K562 (cell line): ENCODE measurements around the gene DENND1A. TPM values are rescaled to one million over a fixed set of nuclear protein-coding genes. Genes with fewer than 3 reads are reported as not detected.

Experiments
- ATAC-seq: fragments of 200-7000 bp; cut with Tn5 transposase; 3 replicates; pipeline ENCODE4 v1.9.1; 2020; ENCODE audit warnings: moderate library complexity
- BruUV-seq: library from RNA; stranded (reverse); fragments of 400-500 nt; replicated peaks from 2 replicates; lab custom pipeline; 2021; lab: Mats Ljungman, UMichigan
- CTCF ChIA-PET: fragments of 300-600 bp; formaldehyde crosslinking; extraction: SDS; loops from one replicate; lab custom pipeline; 2021; ENCODE audit warnings: low intra/inter-chr PET ratio; lab: Yijun Ruan, JAX
- POLR2A ChIA-PET: fragments of 300-600, 350-650 bp; sonication (Branson Sonifier 250); formaldehyde crosslinking; extraction: SDS; loops from one replicate; lab custom pipeline; 2021; ENCODE audit warnings: antibody characterized with exemption, inconsistent platforms; lab: Yijun Ruan, JAX
- DNase-seq, 4 experiments: peaks; one replicate each; pipeline versions ENCODE4 v3.0.0 to v3.0.0-alpha.2; 2011 to 2018; ENCODE audit warnings: low spot score in 3 of 4, mixed read lengths in 3 of 4; ENCODE audit errors: extremely low read depth in 1 of 4
- FAIRE-seq: peaks from 2 replicates; lab custom pipeline; 2011; peaks lifted over from hg19 to GRCh38; lab: Jason Lieb, UNC
- H2AFZ ChIP-seq: 2 replicates; pipeline ENCODE4 v1.6.0; 2011; ENCODE audit warnings: low read depth, low read length, control low read depth, inconsistent platforms
- H3K27ac ChIP-seq: fragments of 200-600 bp; 3 replicates; pipeline ENCODE4 v1.8.0; 2011; ENCODE audit warnings: low read depth, mild to moderate bottlenecking, control low read depth, inconsistent platforms, low read length, moderate library complexity, mixed read lengths; ENCODE audit errors: extremely low read depth
- H3K27me3 ChIP-seq, 2 experiments: fragments of 300-600 bp in 1 of 2; 2 replicates in 1 of 2; 3 replicates in 1 of 2; pipeline versions ENCODE4 v1.6.0 to v1.8.0; 2011; ENCODE audit warnings: inconsistent platforms in 2 of 2, low read length in 2 of 2, mild to moderate bottlenecking in 1 of 2, mixed read lengths in 1 of 2, moderate library complexity in 1 of 2; ENCODE audit not compliant: control insufficient read depth in 2 of 2, insufficient read depth in 2 of 2
- H3K36me3 ChIP-seq: fragments of 300-600 bp; 3 replicates; pipeline ENCODE4 v1.8.0; 2011; ENCODE audit warnings: mild to moderate bottlenecking, low read length, inconsistent platforms; ENCODE audit not compliant: control insufficient read depth, insufficient read depth
- H3K4me1 ChIP-seq, 2 experiments: fragments of 200-600 bp in 1 of 2; replicated peaks in 1 of 2; 2 replicates in 1 of 2; 3 replicates in 1 of 2; pipeline versions ENCODE4 v1.5.1 to v1.8.0; 2011; ENCODE audit warnings: inconsistent platforms in 2 of 2, low read length in 2 of 2, mild to moderate bottlenecking in 1 of 2, mixed read lengths in 1 of 2, moderate library complexity in 1 of 2; ENCODE audit not compliant: control insufficient read depth in 2 of 2, insufficient read depth in 2 of 2
- H3K4me2 ChIP-seq: 2 replicates; pipeline ENCODE4 v1.6.1; 2011; ENCODE audit warnings: low read length, control low read depth, inconsistent platforms, mixed read lengths; ENCODE audit not compliant: insufficient read depth
- H3K4me3 ChIP-seq: fragments of 200-600 bp; sonication (generic), shearing (Covaris generic); 2 replicates; pipeline ENCODE4 v1.5.1; 2016; ENCODE audit warnings: control low read depth, inconsistent platforms
- H3K79me2 ChIP-seq: fragments of 200-600 bp; 3 replicates; pipeline ENCODE4 v1.8.0; 2011; ENCODE audit warnings: low read length, inconsistent platforms; ENCODE audit not compliant: control insufficient read depth, insufficient read depth
- H3K9ac ChIP-seq, 2 experiments: 2 replicates each; pipeline versions ENCODE4 v1.6.0 to v1.6.1; 2011; ENCODE audit warnings: low read depth in 2 of 2, low read length in 2 of 2, control low read depth in 1 of 2, inconsistent platforms in 1 of 2, mild to moderate bottlenecking in 1 of 2, mixed read lengths in 1 of 2; ENCODE audit not compliant: insufficient read depth in 1 of 2
- H3K9me1 ChIP-seq: one replicate; pipeline ENCODE4 v1.6.0; 2011; ENCODE audit warnings: inconsistent platforms, mild to moderate bottlenecking, low read length, moderate library complexity; ENCODE audit not compliant: control insufficient read depth, insufficient read depth
- H3K9me3 ChIP-seq: replicated peaks from 2 replicates; pipeline ENCODE4 v1.5.1; 2011; ENCODE audit warnings: low read depth, low read length, inconsistent platforms; ENCODE audit not compliant: control insufficient read depth, insufficient read depth
- H4K20me1 ChIP-seq: replicated peaks from 2 replicates; pipeline ENCODE4 v1.6.1; 2011; ENCODE audit warnings: low read length, inconsistent platforms, mixed read lengths; ENCODE audit not compliant: control insufficient read depth, insufficient read depth
- BRD9 ChIP-seq: fragments of 450-650 bp; IDR thresholded peaks from 2 replicates; pipeline ENCODE4 v1.6.1; 2018; ENCODE audit warnings: low read depth; ENCODE audit not compliant: partially characterized antibody
- CAMTA2 ChIP-seq: fragments of 250-450 bp; sonication (Bioruptor Pico); conservative IDR thresholded peaks from 2 replicates; pipeline ENCODE4 v1.5.1; 2022
- CEBPB ChIP-seq: fragments of 450-650 bp; IDR thresholded peaks from 2 replicates; pipeline ENCODE4 v1.6.1; 2016; ENCODE audit warnings: missing genetic modification characterization, missing compliant biosample characterization
- FOXP1 ChIP-seq: sonication (generic); formaldehyde crosslinking; IDR thresholded peaks from 2 replicates; pipeline ENCODE4 v1.8.0; 2022; ENCODE audit warnings: mild to moderate bottlenecking, missing genetic modification reagents
- KAT7 ChIP-seq: sonication (generic); formaldehyde crosslinking; IDR thresholded peaks from 2 replicates; pipeline ENCODE4 v1.8.0; 2022; ENCODE audit warnings: missing genetic modification reagents, mild to moderate bottlenecking, borderline replicate concordance
- SMARCC2 ChIP-seq: fragments of 450-650 bp; IDR thresholded peaks from 2 replicates; pipeline ENCODE4 v1.6.1; 2017; ENCODE audit warnings: antibody characterized with exemption, moderate library complexity, mild to moderate bottlenecking, low read depth
- SMC3 ChIP-seq: conservative IDR thresholded peaks from 2 replicates; pipeline ENCODE4 v1.6.1; 2011; ENCODE audit warnings: low read depth, low read length, improper control_type of control experiment; ENCODE audit not compliant: insufficient read depth
- SOX6 ChIP-seq: fragments of 450-650 bp; IDR thresholded peaks from 2 replicates; pipeline ENCODE4 v1.6.1; 2014; ENCODE audit warnings: mild to moderate bottlenecking
- ZNF253 ChIP-seq: fragments of 250-450 bp; sonication (Bioruptor Pico); conservative IDR thresholded peaks from 2 replicates; pipeline ENCODE4 v1.6.1; 2021; ENCODE audit warnings: mild to moderate bottlenecking
- ZNF384 ChIP-seq: IDR thresholded peaks from 2 replicates; pipeline ENCODE4 v1.6.1; 2012; ENCODE audit warnings: low read depth, low read length, improper control_type of control experiment
- ZNF589 ChIP-seq: fragments of 200-800 bp; sonication (Bioruptor generic); IDR thresholded peaks from 2 replicates; pipeline ENCODE4 v1.6.1; 2016; ENCODE audit warnings: low read depth, missing genetic modification characterization, missing compliant biosample characterization
- WGBS: fragments of 100-300 bp; shearing (Covaris generic); methylation state at CpG from one replicate; pipeline ENCODE4 v1.1.6; 2016; ENCODE audit warnings: low coverage, mixed read lengths; ENCODE audit not compliant: insufficient coverage; ENCODE audit errors: missing lambda C conversion rate; 5-methylcytosine and 5-hydroxymethylcytosine counted together
- in situ Hi-C: fragments of 300-500 bp; cut with MboI; formaldehyde crosslinking; loops from 4 replicates; pipeline ENCODE4 v1.15.0; 2018; ENCODE audit warnings: inconsistent platforms, mixed read lengths
- intact Hi-C: fragments of 100-400 bp; cut with micrococcal nuclease; formaldehyde crosslinking; loops from 2 replicates; pipeline ENCODE4 v1.14.2; 2022
- polyA plus RNA-seq, 8 experiments: library from polyadenylated mRNA; depleted of rRNA in 4 of 8; stranded (reverse) in 5 of 8; unstranded in 3 of 8; fragments of >200 nt; fragmentation: Nextera tagmentation in 2 of 8; fragmentation: Illumina TruSeq in 1 of 8; extraction: Ambion mirVana in 2 of 8; extraction: Trizol in 1 of 8; gene quantifications; 2 replicates each; pipeline versions ENCODE4 v1.2.1 to v1.2.3, GENCODE V29; 2011 to 2014; ENCODE audit warnings: inconsistent platforms in 1 of 8, missing spikeins in 1 of 8
- total RNA-seq, 7 experiments: library from RNA; depleted of rRNA in 6 of 7; stranded (reverse); fragments of >200 nt in 6 of 7; fragmentation: Illumina TruSeq in 2 of 7; extraction: Trizol in 2 of 7; gene quantifications; 2 replicates each; pipeline versions ENCODE4 v1.2.1 to v1.2.3, GENCODE V29; 2011 to 2021; ENCODE audit warnings: low replicate concordance in 1 of 7
- TF ChIP-seq, protein P1 (sequence below): fragments of 200-800 bp; sonication (Bioruptor generic); IDR thresholded peaks from 2 replicates; pipeline ENCODE4 v1.6.1; 2016; ENCODE audit warnings: missing genetic modification characterization, missing compliant biosample characterization
- TF ChIP-seq, protein P2 (sequence below): fragments of 250-450 bp; sonication (Bioruptor Pico); IDR thresholded peaks from 2 replicates; pipeline ENCODE4 v1.6.1; 2021; ENCODE audit warnings: mild to moderate bottlenecking

DENND1A gene
- total and polyA plus RNA-seq, 9 of the 15 experiments (the other 6 are each of a cell fraction or from before 2014, with no cell fraction given), result 7.6 to 29.5 (median 15.7) TPM

DNA sequence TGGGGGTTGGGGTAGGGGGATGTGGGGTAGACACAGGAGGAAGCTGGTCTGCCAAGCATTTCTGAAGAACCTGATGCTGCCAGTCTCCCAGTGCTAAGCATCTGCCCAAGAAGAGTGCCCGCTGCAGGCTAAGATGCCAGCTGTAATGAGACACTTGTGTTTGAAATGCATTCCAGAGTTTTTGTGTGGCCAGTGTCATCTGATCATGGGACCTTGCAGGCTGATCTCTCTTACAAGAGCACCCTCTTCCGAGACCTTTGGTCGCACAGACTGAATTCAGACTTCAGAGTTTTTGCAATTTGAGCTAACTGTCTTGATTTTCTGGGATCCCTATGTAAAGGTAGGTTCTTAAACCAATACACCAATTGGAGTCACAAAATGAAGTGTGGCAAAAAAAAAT is 58.1 kb downstream of the DENND1A start:
- WGBS, result 93% methylated on average over 3 of the region's 3 CpGs
- TF ChIP-seq SMARCC2, result no peak
- no peak for TF ChIP-seq CAMTA2
- TF ChIP-seq, protein P1, sequence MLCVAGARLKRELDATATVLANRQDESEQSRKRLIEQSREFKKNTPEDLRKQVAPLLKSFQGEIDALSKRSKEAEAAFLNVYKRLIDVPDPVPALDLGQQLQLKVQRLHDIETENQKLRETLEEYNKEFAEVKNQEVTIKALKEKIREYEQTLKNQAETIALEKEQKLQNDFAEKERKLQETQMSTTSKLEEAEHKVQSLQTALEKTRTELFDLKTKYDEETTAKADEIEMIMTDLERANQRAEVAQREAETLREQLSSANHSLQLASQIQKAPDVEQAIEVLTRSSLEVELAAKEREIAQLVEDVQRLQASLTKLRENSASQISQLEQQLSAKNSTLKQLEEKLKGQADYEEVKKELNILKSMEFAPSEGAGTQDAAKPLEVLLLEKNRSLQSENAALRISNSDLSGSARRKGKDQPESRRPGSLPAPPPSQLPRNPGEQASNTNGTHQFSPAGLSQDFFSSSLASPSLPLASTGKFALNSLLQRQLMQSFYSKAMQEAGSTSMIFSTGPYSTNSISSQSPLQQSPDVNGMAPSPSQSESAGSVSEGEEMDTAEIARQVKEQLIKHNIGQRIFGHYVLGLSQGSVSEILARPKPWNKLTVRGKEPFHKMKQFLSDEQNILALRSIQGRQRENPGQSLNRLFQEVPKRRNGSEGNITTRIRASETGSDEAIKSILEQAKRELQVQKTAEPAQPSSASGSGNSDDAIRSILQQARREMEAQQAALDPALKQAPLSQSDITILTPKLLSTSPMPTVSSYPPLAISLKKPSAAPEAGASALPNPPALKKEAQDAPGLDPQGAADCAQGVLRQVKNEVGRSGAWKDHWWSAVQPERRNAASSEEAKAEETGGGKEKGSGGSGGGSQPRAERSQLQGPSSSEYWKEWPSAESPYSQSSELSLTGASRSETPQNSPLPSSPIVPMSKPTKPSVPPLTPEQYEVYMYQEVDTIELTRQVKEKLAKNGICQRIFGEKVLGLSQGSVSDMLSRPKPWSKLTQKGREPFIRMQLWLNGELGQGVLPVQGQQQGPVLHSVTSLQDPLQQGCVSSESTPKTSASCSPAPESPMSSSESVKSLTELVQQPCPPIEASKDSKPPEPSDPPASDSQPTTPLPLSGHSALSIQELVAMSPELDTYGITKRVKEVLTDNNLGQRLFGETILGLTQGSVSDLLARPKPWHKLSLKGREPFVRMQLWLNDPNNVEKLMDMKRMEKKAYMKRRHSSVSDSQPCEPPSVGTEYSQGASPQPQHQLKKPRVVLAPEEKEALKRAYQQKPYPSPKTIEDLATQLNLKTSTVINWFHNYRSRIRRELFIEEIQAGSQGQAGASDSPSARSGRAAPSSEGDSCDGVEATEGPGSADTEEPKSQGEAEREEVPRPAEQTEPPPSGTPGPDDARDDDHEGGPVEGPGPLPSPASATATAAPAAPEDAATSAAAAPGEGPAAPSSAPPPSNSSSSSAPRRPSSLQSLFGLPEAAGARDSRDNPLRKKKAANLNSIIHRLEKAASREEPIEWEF, result no peak
- TF ChIP-seq SOX6, result no peak
- TF ChIP-seq KAT7 (CRISPR knock-in tag), result no peak
- no peak for TF ChIP-seq FOXP1 (CRISPR knock-in tag)
- TF ChIP-seq, protein P2, sequence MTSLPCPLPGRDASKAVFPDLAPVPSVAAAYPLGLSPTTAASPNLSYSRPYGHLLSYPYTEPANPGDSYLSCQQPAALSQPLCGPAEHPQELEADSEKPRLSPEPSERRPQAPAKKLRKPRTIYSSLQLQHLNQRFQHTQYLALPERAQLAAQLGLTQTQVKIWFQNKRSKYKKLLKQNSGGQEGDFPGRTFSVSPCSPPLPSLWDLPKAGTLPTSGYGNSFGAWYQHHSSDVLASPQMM (CRISPR knock-in tag), result no peak
- TF ChIP-seq BRD9, result no peak
- TF ChIP-seq ZNF589, result no peak
- no peak for TF ChIP-seq ZNF384
- no peak for TF ChIP-seq ZNF253 (CRISPR knock-in tag)
- no peak for TF ChIP-seq CEBPB (tag)
- TF ChIP-seq SMC3, result no peak
- TF ChIP-seq, all 486 proteins: peak for 0
- no peak overlapping the region for H3K4me2 ChIP-seq
- no peak overlapping the region for H3K27ac ChIP-seq
- no peaks in the 10 kb centered on the region; a peak in 1 of 5 replicates for H3K4me1 ChIP-seq
- no peak overlapping the region for H3K4me3 ChIP-seq
- H4K20me1 ChIP-seq, result no peaks in the 10 kb centered on the region
- no peak overlapping the region for H3K9ac ChIP-seq
- in situ Hi-C loops (no loop called here), intact Hi-C loops (no loop called here)
- no peaks in the 10 kb centered on the region for H3K9me1 ChIP-seq
- BruUV-seq, result no TSS peak
- H3K9me3 ChIP-seq, result no peaks in the 10 kb centered on the region
- no peaks in the 10 kb centered on the region for H3K79me2 ChIP-seq
- POLR2A ChIA-PET, result interaction anchor here (0.7 to 0.9 kb wide), 2 partner anchors 11 to 74 kb away, joined by 3 read pairs; no protein-coding TSS in a partner anchor
- H2AFZ ChIP-seq, result no peak overlapping the region
- FAIRE-seq, result no peak
- no peak for DNase-seq
- H3K27me3 ChIP-seq, result no peaks in the 10 kb centered on the region
- no peak for ATAC-seq
- peaks cover 12% of the 10 kb centered on the region; the same call in 2 of the 3 replicates for H3K36me3 ChIP-seq
- CTCF ChIA-PET, result interaction anchor here (0.6 kb wide), 1 partner anchor 733 kb away, joined by 3 read pairs; no protein-coding TSS in a partner anchor
